A549 (cell line): ENCODE measurements around the gene CHN1. TPM values are rescaled to one million over a fixed set of nuclear protein-coding genes. Genes with fewer than 3 reads are reported as not detected.
A peak's percentile ranks its signal among the peaks of the same experiment; 100 is the strongest.

ENCODE experiments used
- ATAC-seq, 2 experiments: fragments of 200-7000 bp in 1 of 2; fragments of >200 bp in 1 of 2; cut with Nextera tagmentation in 1 of 2; cut with Tn5 transposase in 1 of 2; 3 replicates each; pipeline versions ENCODE4 v1.8.0 to v1.9.1; 2018 to 2020; ENCODE audit warnings: mild to moderate bottlenecking in 1 of 2, moderate library complexity in 1 of 2
- CTCF ChIA-PET: fragments of 300-600 bp; sonication (Branson Sonifier 250); formaldehyde crosslinking; extraction: SDS; loops from one replicate; lab custom pipeline; 2021; ENCODE audit warnings: antibody characterized with exemption, inconsistent platforms; lab: Yijun Ruan, JAX
- POLR2A ChIA-PET: fragments of 350-600 bp; formaldehyde crosslinking; extraction: SDS; loops from one replicate; lab custom pipeline; 2021; ENCODE audit warnings: antibody characterized with exemption, inconsistent platforms; lab: Yijun Ruan, JAX
- DNase-seq, 2 experiments: peaks; one replicate each; pipeline versions ENCODE4 v3.0.0 to v3.0.0-alpha.2; 2011 to 2016; ENCODE audit warnings: low read depth in 1 of 2, low spot score in 1 of 2
- FAIRE-seq: peaks from 2 replicates; lab custom pipeline; 2011; peaks lifted over from hg19 to GRCh38; lab: Jason Lieb, UNC
- H3K27ac ChIP-seq, 2 experiments: fragments of >200 bp; sonication (Bioruptor Twin); formaldehyde crosslinking; 3 replicates each; pipeline ENCODE4 v1.5.1; 2016 to 2017
- H3K4me1 ChIP-seq: fragments of >200 bp; sonication (Bioruptor Twin); formaldehyde crosslinking; 3 replicates; pipeline ENCODE4 v1.6.1; 2016
- H3K4me2 ChIP-seq: fragments of >200 bp; sonication (Bioruptor Twin); formaldehyde crosslinking; 3 replicates; pipeline ENCODE4 v1.6.1; 2016
- H3K4me3 ChIP-seq: fragments of >200 bp; sonication (Bioruptor Twin); formaldehyde crosslinking; 3 replicates; pipeline ENCODE4 v1.5.1; 2016
- H3K9me3 ChIP-seq: fragments of >200 bp; sonication (Bioruptor Twin); formaldehyde crosslinking; 3 replicates; pipeline ENCODE4 v1.6.1; 2016
- CTCF ChIP-seq: fragments of >200 bp; sonication (Bioruptor Twin); formaldehyde crosslinking; IDR thresholded peaks from 3 replicates; pipeline ENCODE4 v1.5.1; 2016
- ELK1 ChIP-seq: fragments of 150-350 bp; IDR thresholded peaks from 2 replicates; pipeline ENCODE4 v1.6.1; 2014; ENCODE audit warnings: low read depth, mild to moderate bottlenecking, low read length
- HOXB5 ChIP-seq: fragments of 250-450 bp; sonication (Bioruptor Pico); IDR thresholded peaks from 2 replicates; pipeline ENCODE4 v1.5.0; 2020; ENCODE audit warnings: mild to moderate bottlenecking, moderate library complexity
- RAD21 ChIP-seq, 2 experiments: fragments of >200 bp in 1 of 2; sonication (Bioruptor Twin) in 1 of 2; formaldehyde crosslinking in 1 of 2; IDR thresholded peaks in 1 of 2; conservative IDR thresholded peaks in 1 of 2; 2 replicates in 1 of 2; 3 replicates in 1 of 2; pipeline ENCODE4 v1.6.1; 2012 to 2018; ENCODE audit warnings: inconsistent platforms in 1 of 2
- REST ChIP-seq: fragments of 200-600 bp; sonication (generic); IDR thresholded peaks from 2 replicates; pipeline ENCODE4 v1.6.1; 2016; ENCODE audit warnings: antibody characterized with exemption, mild to moderate bottlenecking, moderate library complexity
- SMC3 ChIP-seq: fragments of >200 bp; sonication (Bioruptor Twin); formaldehyde crosslinking; IDR thresholded peaks from 3 replicates; pipeline ENCODE4 v1.6.1; 2018; ENCODE audit warnings: inconsistent platforms
- WGBS: methylation state at CpG from one replicate; pipeline ENCODE4 v1.1.6; 2017; ENCODE audit errors: missing lambda C conversion rate; 5-methylcytosine and 5-hydroxymethylcytosine counted together
- polyA plus RNA-seq, 4 experiments: library from polyadenylated mRNA; depleted of rRNA in 3 of 4; stranded (reverse); fragments of >200 nt; fragmentation: RNase III in 1 of 4; extraction: RNeasy Plus Mini Kit Qiagen cat#74134 plus additional on column Dnase treatment in 1 of 4; gene quantifications; 2 replicates in 3 of 4; 3 replicates in 1 of 4; pipeline ENCODE4 v1.2.3, GENCODE V29; 2011 to 2017
- small RNA-seq, 6 experiments: library from RNA; depleted of rRNA; stranded (forward); fragments of <200 nt; gene quantifications; one replicate each; pipeline ENCODE3, GENCODE V24; 2012

The CHN1 gene
- polyA plus RNA-seq, 2 of the 4 experiments (the other 2 are of a cell fraction), result 20.9 to 46.6 TPM

- 1% methylated on average over 4 of the region's 4 CpGs for WGBS
- FAIRE-seq, result no peak
- Histone ChIP-seq H3K4me3 (no peak overlapping the region), H3K4me1 (no peaks in the 10 kb centered on the region), H3K4me2 (no peak overlapping the region), H3K27ac (no peak overlapping the region), H3K9me3 (no peaks in the 10 kb centered on the region)
- ChIA-PET POLR2A (no interaction called here), CTCF (interaction anchor here (0.7 to 4.9 kb wide), 29 partner anchors 11 to 458 kb away, joined by 3 to 68 read pairs (median 3); partner anchors contain the start of gene CHRNA1)
- peak; percentile 88 to 95 for ATAC-seq
- DNase-seq, result peak; percentile 54 to 57
- peak; percentile 75 for TF ChIP-seq SMC3
- TF ChIP-seq REST, result no peak
- TF ChIP-seq CTCF, result peak; percentile 86
- no peak for TF ChIP-seq HOXB5 (CRISPR knock-in tag)
- no peak for TF ChIP-seq ELK1
- peak; percentile 76 for TF ChIP-seq RAD21 (conservative IDR thresholded peaks at IDR 0.05 in 1 of 2, IDR thresholded peaks at IDR 0.05 in 1 of 2)
Measured at GRCh38 chr2:174748948-174749347, 256.2 kb downstream of the CHN1 start.

Small RNA genes lying within 50 kb of the gene (small RNA-seq; reads per million reads assigned to genes)
- gene RNU6-1290P (0 to 0.43 (median 0) reads per million in 6 experiments), gene RNU6-763P (0 reads per million in 6 experiments)

Other genes with a start within 250 kb of the CHN1 start
- gene CHRNA1, start 240.9 kb downstream of the CHN1 start, polyA plus RNA-seq (2011; rRNA removed), result not detected in 2 replicates
- gene CHRNA1, start 240.9 kb downstream of the CHN1 start, polyA plus RNA-seq (2017; fragmentation: RNase III; extraction: RNeasy Plus Mini Kit Qiagen cat#74134 plus additional on column Dnase treatment), result not detected in 3 replicates
- gene ATF2, start 162.8 kb upstream of the CHN1 start, polyA plus RNA-seq (2011; rRNA removed), result 67.4 and 74.2 TPM in 2 replicates
- gene ATF2, start 162.8 kb upstream of the CHN1 start, polyA plus RNA-seq (2017; fragmentation: RNase III; extraction: RNeasy Plus Mini Kit Qiagen cat#74134 plus additional on column Dnase treatment), result 15.5 to 18.9 TPM (median 18.8 TPM) in 3 replicates
- 525 and 642 TPM in 2 replicates for gene ATP5MC3, start 176.3 kb upstream of the CHN1 start, polyA plus RNA-seq (2011; rRNA removed)
- 414 to 458 TPM (median 437 TPM) in 3 replicates for gene ATP5MC3, start 176.3 kb upstream of the CHN1 start, polyA plus RNA-seq (2017; fragmentation: RNase III; extraction: RNeasy Plus Mini Kit Qiagen cat#74134 plus additional on column Dnase treatment)